NCI-H446 treated with DMSO at 0.1 percent for 48 hours (cell line): ENCODE measurements around the gene TMEM217.
"Not testable (repeated sequence)": the region's sequence is repeated elsewhere in the genome, so short reads cannot be mapped to it uniquely, and the experiment has no call there.

Experiments
- DNase-seq: peaks from one replicate; lab custom pipeline; 2025; lab: John Stamatoyannopoulos, UW

TMEM217 gene

DNA sequence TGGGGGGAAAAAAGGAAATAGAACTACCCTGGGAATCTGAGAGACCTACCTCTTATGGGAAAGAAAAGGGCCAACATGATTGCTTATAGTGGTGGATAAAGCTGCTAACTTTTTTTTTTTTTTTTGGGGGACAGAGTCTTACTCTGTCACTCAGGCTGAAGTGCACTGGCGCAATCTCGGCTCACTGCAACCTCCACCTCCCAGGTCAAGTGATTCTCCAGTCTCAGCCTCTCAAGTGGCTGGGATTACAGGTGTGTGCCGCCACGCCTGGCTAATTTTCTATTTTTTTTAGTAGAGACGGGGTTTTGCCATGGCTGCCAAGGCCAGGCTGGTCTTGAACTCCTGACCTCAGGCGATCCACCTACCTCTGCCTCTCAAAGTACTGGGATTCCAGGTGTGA lies 39.9 kb downstream of the TMEM217 start:
- no peak for DNase-seq

DNA sequence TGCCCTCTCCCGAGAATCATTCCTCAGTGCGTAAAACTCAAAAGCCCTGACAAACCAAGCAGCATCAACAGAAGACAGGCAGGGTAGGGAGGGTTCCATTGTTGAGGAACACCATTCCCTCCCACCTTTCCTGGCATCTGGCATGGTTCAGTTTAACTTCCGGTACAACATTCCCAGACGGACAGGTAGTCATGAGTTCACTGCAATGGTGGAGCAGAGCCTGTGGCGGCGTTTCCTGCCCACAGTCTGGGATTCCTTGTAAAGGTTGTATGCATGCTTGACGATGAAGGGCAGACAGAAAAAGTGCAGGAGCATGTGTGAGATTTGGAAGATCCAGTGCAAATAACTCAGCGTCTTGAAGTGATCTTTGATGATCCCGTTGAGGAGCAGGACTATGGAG lies 45.7 kb downstream of the TMEM217 start:
- no peak for DNase-seq

DNA sequence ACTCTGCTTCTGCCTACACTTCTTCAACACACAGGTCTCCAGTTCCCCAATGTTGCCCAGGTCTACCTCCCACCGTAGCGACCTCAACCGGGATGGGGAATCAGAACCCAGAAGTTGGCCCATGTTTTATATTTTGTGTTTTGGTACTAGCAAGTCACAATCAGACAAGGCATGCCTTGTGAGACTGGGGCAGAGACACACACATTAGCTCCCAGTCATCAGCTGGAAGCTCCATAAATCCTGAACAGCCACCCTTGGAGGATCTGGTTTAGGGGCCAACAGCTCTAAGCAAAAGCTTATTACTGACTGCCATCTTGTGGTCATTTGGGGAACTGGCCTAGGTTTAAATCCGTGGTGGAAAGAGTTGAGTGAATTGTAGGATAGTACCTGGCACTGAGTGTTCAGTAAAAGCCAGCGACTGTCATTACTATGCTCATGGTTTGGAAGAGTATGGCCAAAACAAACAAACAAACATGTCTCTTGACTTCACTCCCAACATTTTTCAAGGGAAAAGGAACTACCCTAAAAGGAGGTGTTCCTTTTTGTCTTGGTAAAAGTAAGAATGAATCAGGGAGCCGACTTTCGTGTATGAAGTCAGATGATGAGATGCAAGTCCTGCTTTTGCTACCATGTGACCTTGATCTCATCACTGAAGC lies 47.5 kb downstream of the TMEM217 start:
- DNase-seq, result peak; percentile 53

DNA sequence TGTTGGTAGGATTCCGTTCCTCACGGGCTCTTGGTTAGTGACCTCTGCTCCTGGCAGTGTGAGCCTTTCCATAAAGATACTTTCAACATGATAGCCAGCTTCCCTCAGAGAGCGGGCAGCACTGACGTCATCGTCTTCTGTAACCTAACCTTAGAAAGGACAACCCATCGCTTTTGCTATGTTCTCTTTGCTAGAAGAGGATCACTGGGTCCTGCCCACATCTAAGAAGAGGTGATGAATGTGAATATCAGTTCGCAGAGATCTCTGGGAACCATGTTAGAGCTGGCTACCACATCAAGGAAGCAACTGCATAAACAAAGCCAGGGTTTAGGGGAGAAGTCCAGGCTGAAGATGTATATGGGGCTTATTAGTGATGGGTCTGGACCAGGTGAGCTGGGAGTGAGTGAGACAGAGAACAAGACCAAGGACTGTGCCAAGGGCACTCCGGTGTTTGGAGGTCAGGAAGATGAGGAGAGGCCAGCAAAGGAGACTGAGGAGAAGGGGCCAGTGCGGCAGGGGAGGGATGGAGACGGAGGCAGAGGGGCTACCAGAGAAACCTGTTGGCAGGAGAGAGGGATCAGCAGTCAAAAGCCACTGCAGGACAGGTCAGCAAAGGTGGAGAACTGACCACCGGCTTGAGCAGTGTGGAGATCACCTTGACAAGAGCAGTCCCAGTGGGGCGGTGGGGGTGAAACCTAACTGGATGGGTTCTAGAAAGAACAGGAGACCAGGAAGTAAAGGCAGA lies 48.3 kb downstream of the TMEM217 start:
- DNase-seq, result no peak

DNA sequence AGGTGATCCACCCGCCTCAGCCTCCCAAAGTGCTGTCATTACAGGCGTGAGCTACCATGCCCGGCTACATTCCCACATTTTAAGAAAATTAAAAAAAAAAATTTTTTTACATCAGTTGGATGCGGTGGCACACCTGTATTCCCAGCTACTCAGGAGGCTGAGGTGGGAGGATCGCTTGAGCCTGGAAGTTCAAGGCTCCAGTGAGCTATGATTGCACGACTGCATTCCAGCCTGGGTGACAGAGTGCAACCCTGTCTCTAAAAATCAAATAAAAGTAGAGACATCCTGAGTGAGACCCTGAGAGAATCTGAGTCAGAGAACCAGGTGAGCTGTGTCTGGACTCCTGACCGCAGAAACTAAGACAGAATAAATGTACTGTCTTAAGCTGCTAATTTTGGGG lies 49.2 kb downstream of the TMEM217 start:
- no peak for DNase-seq

DNA sequence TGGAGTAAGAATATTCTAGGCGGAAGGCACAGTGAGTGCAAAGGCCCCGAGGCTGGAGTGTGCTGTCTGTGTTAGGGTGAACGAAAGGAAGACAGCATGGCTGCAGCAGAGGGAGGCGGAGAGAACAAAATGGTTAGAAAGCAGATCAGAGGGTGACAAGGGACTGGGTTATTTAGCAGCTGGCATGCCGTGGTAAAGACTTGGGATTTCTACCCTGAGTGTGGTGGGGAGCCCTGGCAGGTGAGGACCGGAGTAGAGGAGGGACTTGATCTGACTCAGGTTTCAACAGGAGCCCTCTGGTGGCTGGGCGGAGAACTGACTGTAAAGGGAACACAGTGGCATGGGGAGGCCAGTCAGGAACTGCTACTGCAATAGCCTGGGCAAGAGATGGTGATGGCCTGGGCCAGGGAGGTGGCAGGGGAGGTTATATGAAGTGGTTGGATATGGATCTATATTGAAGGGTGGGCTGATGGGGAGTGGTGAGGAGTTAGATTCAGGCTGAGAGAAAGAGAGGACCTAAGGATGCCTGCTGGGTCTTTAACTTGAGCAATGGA lies 50.0 kb downstream of the TMEM217 start:
- DNase-seq, result peak; percentile 9

DNA sequence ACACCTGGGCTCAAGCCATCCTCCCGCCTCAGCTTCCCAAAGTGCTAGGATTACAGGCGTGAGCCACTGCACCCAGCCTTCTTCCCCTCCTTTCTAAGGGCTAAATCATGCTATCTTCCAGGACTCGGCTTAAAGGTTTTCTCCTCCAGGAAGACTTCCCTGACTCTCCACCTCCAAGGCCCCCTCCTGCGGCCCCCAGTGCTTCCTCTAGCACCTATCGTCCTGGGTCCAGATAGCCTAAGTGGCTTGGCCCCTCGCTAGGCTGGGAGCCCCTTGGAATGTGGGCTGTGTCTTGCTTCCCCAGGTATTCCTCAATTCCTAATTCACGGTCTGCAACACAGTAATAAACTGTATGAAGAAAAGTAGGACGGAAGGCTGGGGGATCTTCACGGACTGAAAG lies 51.3 kb downstream of the TMEM217 start:
- no peak for DNase-seq

DNA sequence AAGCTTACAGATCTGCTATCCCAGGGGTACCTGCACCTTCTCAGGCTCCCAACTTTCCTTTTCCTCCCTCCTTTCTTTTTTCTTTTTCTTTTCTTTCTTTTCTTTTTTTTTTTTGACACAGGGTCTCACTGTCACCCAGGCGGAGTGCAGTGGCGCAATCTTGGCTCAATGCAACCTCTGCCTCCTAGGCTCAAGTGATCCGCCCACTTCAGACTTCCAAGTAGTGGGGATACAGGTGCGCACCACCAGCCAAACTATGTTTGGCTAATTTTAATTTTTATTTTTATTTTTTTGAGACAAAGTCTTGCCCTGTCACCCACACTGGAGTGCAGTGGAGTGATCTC lies 52.0 kb downstream of the TMEM217 start:
- no peak for DNase-seq

DNA sequence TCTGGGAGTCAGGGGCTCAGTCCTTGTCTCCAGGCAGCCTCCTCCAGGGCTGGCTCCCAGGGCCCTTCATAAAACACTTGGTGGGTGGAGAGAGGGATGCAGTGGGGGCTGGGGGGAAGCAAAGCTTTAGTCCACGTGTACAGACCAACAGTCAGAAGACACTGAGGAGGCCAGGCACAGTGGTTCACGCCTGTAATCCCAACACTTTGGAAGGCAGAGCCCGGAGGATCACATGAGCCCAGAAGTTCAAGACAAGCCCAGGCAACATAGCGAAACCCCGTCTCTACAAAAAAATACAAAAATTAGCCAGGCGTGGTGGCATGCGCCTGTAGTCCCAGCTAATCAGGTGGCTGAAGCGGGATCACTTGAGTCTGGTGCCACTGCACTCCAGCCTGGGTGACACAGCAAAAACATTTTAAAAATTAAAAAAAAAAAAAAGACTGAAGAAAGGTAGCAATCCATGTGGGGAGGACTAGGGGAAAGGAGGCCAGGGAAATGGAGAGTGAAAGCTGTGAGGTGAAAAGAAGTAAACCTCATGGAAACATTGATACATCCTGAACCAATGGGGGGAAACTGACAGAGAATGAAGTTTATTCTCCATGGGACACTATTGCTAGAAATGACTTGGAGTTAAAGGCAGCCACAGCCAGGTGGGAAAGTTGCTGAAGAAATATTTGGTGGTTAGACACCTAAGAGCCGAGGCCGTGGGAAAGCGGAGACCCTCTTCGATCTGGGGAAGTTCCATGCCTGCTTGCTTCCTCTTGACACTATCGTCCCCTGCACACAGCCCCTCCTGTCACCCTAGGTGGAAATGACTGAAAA lies 52.6 kb downstream of the TMEM217 start:
- no peak for DNase-seq

DNA sequence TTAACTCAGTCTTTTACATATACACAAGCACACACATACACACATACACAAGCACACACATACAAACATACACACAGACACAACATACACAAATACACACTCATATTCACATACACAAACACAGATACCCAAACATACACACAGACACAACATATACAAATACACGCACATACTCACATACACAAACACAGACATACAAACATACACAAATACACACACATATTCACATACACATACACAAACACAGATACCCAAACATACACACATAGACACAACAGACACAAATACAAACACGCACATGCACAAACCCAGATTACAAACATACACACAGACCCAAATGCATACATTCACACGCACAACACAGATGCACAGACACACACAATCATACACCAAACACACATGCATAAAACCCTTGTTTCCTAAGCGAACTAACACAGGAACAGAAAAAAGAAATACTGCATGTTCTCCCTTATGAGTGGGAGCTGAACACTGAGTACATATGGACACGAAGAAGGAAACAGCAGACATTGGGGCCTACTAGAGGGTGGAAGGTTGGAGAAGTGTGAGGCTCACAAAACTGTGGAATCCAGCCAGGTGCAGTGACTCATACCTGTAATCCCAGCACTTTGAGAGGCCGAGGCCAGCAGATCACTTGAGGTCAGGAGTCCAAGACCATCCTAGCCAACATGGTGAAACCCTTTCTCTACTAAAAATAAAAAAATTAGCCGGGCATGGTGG lies 53.8 kb downstream of the TMEM217 start:
- DNase-seq, result no peak

DNA sequence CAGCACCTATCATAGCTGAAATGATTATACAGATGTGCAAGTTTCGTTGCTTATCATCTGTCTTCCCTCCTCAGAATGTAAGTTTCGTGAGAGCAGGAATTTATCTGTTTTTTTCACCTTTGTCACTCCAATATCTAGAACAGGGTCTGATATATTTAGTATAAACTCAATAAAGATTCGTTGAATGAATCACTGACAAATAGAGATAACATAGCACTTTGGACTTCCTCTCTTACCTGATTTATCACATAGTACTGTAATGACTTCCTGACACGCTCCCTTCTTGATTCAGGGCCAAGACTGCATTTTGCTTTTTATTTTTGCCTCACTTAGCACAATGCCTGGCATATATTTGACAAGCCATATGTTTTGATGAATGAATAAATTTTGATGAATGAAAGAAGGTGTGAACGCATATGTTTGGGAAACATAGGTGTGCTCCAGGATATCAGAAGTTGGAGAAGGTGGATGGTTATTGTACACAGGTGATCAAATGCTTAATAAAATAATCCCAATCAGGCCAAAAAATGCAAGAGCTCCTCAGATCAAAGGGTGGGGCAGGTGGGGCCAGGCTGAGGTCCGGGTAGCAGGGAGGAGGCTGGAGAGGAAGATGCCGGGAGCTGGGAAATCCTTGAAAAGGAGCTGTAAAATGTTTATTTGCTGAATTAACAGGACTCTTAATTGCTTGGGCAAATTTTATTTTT lies 55.0 kb downstream of the TMEM217 start:
- no peak for DNase-seq

DNA sequence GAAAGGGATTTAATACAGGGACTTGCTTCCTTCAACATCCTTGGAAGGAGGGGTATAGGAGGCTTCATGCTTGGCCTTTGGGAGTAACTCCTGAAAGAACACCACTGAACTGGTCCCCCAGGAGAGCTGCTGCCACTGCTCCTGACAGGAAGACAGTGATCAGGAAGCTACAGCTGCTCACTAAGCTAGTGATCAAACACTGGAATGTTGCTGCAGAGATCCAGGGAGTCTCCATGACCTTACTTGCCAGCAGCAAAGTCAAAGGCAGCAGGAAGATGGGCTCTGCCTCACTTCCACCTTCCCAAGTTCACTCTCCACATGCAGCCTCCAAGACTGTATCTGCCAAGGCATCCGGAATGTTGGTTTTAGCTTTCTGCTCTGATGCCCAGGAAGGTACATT lies 56.2 kb downstream of the TMEM217 start:
- DNase-seq, result no peak

DNA sequence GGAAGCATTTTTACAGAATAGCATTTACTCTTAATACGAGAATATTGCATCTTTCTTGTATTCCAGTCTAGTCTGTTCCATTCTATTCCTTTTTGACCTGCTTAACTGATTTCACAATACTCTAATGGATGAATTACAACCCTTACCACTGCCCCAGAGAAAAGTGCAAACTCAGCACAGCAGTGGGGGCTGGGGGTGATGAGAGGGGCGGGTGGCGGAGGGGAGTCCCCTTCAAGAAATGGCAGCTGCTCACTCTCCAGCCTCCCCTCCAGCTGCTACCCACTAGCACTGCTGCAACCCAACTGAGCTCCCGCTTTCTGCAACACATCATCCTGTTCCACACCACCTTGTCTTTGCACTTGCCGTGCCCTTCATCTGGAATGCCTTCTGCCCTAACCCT lies 57.9 kb downstream of the TMEM217 start:
- DNase-seq, result no peak

DNA sequence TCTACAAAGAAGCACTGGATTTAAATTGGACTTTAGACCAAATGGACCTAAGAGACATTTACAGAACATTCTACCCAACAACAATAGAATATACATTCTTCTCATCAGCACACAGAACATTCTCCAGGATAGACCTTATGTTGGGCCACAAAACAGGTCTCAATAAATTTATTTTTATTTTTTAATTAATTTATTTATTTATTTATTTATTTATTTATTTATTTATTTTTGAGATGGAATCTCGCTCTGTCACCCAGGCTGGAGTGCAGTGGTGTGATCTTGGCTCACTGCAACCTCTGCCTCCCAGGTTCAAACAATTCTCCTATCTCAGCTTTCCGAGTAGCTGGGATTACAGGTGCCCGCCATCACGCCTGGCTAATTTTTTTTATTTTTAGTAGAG lies 61.5 kb downstream of the TMEM217 start:
- not testable (repeated sequence) for DNase-seq

DNA sequence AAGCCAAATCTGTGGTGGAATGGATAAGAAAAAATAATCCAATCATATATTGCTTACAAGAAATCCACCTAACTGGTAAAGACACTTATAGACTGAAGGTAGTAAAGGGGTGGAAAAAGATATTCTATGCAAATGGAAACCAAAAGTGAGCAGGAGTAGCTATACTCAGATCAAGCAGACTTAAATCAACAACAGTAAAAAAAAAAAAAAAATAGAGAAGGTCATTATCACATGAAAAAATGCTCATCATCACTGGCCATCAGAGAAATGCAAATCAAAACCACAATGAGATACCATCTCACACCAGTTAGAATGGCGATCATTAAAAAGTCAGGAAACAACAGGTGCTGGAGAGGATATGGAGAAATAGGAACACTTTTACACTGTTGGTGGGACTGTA lies 63.1 kb downstream of the TMEM217 start:
- not testable (repeated sequence) for DNase-seq

DNA sequence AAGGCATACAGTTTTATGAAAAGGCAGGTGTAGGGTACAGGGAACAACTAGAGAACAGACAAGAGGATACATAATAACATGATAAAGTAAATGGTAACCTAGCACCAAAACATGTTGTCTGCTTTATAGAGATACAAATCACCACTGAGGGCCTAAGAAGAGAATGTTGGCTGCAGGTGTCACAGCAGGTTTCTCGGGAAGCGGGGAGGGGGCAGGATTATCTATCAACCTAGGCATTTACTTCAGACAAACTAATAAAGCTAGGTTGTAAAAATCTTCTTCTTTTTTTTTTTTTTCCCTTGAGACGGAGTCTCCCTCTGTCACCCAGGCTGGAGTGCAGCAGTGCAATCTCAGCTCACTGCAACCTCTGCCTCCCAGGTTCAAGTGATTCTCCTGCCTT lies 65.3 kb downstream of the TMEM217 start:
- DNase-seq, result no peak

DNA sequence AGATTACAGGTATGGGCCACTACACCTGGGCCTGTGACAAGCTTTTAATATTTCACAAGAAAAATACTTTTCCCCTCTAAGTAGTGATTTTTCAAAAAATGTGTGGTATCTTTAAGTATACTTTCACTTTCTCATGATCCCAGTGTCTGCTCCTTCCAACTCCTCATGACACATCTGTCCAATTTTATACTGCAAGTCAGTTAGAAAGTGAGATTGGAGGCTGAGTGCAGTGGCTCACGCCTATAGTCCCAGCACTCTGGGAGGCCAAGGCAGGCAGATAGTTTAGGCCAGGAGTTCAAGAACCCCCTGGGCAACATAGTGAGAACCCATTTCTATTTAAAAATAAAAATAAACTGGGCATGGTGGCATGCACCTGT lies 67.8 kb downstream of the TMEM217 start:
- no peak for DNase-seq

DNA sequence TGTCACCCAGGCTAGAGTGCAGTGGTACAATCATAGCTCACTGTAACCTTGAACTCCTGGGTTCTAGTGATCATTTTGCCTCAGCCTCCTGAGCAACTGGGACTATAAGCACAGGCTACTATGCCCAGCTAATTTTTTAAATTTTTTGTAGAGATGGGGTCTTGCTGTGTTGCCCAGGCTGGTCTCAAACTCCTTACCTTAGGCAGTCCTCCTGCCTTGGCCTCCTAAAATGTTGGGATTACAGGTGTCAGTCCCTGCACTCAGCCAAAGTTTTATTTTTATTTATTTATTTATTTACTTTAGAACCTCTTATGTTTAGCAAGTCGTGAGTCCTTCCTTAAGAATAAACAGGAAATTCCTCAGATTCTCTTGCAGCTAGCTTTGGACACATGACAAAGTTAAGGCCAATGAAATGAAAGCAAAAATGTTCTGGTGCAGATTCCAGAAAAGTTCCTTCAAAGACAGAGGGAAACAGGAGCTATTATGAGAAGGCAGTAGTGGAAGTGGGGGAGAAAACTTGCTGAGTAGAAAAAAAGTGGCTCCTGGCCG lies 68.9 kb downstream of the TMEM217 start:
- DNase-seq, result no peak

DNA sequence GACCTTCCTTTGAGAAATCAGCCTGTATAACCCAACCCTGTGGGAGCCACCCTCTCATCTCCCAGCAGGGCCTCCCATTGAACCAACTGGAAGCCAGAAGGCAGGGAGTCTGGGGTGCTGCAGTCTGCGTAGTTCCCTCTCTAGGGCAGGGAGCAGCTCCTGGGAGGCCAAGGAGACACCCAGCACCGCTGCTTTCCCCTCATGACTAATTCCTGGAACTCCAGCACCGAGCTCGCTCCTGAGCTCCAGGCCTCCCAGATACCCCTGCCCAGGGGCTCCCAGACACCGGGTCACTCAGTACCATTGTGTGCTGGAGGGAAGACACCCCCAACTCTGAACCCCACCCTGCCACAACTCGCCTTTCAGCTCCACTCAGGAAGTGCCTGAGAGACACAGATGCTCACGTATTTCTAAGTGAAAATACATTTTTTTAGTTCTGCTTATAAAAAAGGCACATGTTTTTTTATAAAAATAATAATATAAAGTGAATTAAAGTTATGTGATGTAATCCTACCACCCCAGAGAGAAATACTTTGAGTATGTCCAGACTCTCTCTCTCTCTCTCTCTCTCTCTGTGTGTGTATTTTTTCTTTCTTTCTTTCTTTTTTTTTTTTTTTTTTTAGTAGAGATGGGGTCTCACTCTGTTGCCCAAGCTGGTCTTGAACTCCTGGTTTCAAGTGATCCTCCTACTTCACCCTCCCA lies 70.5 kb downstream of the TMEM217 start:
- DNase-seq, result no peak

DNA sequence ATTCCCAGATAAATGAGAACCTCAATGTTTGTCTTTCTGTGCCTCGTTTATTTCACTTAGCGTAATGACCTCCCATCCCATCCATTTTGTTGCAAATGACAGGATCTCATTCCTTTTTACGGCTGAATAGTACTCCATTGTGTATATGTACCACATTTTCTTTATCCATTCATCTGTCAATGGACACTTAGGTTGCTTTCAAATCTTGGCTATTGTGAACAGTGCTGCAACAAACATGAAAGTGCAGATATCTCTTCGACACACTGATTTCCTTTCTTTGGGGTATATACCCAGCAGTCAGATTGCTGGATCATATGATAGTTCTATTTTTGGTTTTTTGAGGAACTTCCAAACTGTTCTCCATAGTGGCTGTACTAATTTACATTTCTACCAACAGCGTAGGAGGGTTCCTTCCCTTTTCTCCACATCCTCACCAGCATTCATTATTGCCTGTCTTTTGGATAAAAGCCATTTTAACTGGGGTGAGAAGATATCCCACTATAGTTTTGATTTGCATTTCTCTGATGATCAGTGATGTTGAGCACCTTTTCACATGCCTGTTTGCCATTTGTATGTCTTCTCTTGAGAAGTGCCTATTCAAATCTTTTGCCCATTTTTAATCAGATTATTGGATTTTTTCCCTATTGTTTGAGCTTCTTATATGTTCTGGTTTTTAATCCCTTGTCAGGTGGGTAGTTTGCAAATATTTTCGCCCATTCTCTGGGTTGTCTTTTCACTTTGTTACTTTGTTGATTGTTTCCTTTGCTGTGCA lies 71.8 kb downstream of the TMEM217 start:
- not testable (repeated sequence) for DNase-seq
